Measurements from ENCODE around the gene TALDO1.

Gene TALDO1

DNA sequence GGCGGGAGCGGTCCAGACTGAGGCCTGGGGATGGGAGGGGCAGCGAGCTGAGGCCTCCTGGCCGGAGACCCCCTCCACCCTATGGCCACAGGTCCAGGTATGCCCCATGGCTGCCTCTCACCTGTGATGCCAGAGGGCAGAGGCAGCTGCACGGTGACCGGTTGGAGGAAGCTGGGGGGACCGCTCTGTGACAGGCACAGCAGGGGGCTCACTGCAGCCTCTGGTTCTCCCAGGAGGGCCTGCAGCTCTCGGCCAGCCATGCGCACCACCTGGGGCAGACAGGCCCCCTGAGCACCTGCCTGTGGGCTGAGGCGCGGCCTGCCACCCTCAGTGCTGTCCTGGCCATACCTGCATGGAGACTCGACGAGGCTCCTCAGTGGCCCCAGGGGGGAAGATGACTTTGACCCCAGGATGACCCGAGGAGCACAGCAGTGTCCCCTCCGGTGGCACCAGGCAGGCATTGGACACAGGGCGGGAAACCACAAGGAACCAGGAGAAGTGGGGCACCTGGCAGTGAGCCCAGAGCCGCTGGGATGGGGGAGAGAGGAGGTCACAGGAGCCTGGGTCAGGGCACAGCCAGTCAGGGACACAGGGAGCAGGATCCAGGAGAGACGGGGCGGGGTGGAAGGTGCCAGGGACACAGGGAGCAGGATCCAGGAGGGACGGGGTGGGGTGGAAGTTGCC lies 54.0 kb downstream of the TALDO1 start:
- DNase-seq (ENCODE audit: low read depth), result no peak

GRCh38 chr11:802018-802617 lies 54.9 kb downstream of the TALDO1 start:
- DNase-seq (ENCODE audit: low read depth), result no peak

- no peak for DNase-seq (ENCODE audit: low read depth)
These were observed 55.6 kb downstream of the TALDO1 start for GRCh38 chr11:802693-803466.

DNA sequence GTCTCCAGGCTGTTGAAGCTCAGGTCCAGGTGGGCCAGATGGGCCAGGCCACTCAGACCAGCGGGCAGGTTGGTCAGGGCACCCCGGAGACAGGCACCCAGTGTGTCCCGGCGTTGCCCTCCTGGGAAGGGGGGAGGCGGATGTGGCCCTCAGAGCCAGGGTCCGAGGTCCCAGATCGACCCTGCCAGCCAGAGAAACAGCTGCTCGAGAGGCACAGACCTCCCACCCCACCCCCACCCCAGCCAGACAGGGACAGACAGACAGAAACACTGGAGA lies 56.1 kb downstream of the TALDO1 start:
- DNase-seq (ENCODE audit: low read depth), result no peak

DNA sequence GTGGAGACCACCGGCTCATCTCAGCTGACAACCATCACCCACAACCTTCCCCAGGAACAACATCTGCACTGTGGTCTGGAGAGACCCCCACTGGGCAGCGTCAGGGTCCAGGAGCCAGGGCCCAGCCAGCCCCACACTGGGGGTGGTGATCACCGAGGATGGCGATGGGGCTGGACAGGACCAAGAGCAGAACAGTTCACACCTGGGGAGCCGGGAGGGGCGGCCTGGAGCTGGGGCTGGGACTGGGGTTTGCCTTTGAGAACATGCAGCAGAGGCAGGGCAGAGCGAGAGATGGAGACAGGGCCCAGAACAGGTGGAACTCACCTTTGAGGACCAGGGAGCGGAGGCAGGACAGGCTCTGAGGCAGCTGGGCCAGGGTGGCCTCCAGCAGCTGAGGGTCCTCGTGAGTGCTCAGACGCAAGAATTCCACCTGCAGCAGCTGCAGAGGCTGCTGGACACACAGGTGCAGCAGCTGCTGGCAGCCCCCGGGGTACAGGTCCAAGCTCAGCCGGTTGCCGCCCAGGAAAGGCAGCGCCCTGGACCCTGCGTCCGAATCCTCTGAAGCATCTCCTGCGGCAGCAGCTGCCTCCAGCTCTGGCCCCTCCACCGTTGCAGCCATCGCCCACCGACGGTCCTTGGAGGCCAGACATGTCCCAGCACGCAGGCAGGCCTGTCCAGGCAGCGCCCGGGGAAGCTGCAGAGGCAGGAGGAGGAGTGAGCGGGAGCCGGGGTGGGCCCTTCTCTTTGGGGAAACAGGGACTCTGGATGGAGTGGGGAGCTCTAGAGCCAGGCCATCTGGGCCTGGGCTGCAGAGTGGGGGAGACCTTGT lies 56.7 kb downstream of the TALDO1 start:
- DNase-seq (ENCODE audit: low read depth), result no peak

DNA sequence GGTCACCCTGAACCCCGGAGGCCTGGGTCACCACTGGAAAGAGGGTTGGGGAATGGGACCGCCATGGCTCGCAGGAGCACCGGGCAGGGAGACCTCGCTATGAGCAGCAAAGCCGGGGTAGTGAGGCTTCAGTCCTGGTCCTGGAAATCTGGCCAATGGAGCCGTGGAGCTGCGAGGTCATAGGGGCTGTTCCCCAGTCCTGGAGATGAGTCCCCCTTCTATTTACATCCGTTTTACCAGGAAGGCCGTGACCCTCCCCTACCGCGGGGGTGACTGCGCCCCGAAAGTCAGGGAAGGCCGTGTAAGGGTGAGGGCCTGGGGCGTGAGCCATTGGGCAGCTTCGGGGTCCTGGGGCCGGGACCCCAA lies 57.3 kb downstream of the TALDO1 start:
- DNase-seq (ENCODE audit: low read depth), result no peak

- DNase-seq (ENCODE audit: low read depth), result no peak
These were observed 61.4 kb downstream of the TALDO1 start for GRCh38 chr11:808427-809286.

GRCh38 chr11:809287-810039 lies 62.2 kb downstream of the TALDO1 start, which contains the start of gene RPLP2:
RPLP2 (plus strand) TSS chr11:809967; CDS start chr11:810235, 268 bp downstream.
- DNase-seq (ENCODE audit: low read depth), result peak; percentile 96

DNA sequence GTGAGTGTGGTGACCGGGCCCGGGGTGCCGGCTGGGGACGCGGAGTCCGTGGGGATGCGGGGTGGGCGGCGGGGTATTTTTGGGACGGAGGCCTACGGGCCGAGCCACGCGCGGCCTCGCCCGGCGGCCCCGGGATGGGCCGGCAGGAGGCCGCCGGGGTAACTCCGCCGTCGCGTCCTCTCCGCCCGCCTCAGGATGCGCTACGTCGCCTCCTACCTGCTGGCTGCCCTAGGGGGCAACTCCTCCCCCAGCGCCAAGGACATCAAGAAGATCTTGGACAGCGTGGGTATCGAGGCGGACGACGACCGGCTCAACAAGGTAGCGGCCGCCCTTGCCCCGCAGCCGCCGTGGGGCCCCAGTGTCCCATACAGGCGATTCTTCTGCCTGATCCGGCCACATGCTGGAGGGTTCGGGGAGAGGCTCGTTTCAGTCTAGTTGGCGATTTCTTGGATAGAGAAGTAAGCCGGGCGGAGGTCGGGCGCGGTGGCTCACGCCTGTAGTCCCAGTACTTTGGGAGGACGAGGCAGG lies 62.8 kb downstream of the TALDO1 start:
- DNase-seq (ENCODE audit: low read depth), result no peak

- no peak for DNase-seq (ENCODE audit: low read depth)
These were observed 64.4 kb downstream of the TALDO1 start for GRCh38 chr11:811446-812245.

GRCh38 chr11:812390-812789 lies 65.1 kb downstream of the TALDO1 start:
- DNase-seq (ENCODE audit: low read depth), result no peak

DNA sequence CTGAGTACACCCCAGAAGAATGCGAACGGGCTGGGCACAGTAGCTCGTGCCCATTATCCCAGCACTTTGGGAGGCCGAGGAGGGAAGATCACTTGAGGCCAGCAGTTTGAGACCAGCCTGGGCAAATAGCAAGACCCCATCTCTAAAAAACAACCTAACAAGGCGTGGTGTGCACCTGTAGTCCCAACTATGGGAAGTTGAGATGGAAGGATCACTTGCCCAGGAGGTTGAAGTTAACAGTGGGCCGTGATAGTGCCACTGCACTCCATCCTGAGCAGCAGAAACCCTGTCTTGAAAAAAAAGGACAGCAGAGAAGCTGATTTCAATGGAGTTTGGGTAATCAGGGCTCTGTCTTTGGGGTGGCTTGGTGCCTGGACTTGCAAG lies 65.8 kb downstream of the TALDO1 start:
- DNase-seq (ENCODE audit: low read depth), result no peak

DNA sequence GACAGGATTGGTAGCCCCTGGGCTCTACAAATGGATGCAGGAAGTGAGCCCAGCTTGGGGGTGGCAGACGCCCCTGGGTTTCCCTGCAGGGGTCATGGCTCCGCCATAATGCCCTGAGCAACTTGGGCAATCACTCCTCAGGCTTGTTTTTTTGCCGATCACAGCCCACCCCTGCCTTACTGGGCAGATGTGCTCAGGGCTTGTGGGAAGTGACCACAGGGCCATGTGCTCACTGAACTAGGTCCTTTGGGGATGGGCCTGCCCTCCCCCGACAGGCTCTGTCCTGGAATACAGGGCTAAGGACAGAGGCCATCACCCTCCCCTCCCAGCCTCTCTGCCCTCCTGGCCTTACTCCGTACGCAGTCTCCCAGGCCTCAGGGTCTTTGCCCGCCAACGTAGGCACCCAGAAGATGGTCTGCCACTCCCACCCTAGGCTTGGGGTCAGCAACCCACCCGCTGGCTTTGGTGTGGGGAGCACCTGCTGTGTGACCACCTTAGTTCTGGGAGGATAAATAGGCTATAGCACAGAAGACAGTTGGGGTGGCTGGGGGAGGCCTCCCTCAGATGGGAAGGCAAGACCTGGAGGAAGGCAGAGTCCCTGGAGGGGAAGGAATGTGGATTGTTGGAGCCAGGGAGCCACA lies 66.3 kb downstream of the TALDO1 start:
- DNase-seq (ENCODE audit: low read depth), result no peak

Measured in activated T-helper 1 cell treated with Interleukin-2 at 50 U/mL for 16 hours (primary cell).